Stomach (tissue), 4 donors: Measurements from ENCODE around the gene COMMD1.

Source experiments
- EP300 ChIP-seq: sonication (generic); formaldehyde crosslinking; IDR thresholded peaks from one replicate; pipeline ENCODE4 v1.6.1; 2017; ENCODE audit warnings: antibody characterized with exemption
- POLR2A ChIP-seq, 4 donors: fragments of 450-650 bp; IDR thresholded peaks; one replicate each; pipeline ENCODE4 v1.6.1; 2016; ENCODE audit warnings: antibody characterized with exemption in 4 of 4, control low read depth in 2 of 4, mild to moderate bottlenecking in 1 of 4, moderate library complexity in 1 of 4
- POLR2AphosphoS5 ChIP-seq, 3 donors: sonication (generic); formaldehyde crosslinking; IDR thresholded peaks; one replicate each; pipeline ENCODE4 v1.6.1; 2016; ENCODE audit warnings: antibody characterized with exemption in 3 of 3
- TF ChIP-seq, protein P1 (sequence below), 7 experiments: fragments of 450-650 bp in 4 of 7; fragments of 200-600 bp in 3 of 7; sonication (generic) in 3 of 7; IDR thresholded peaks; one replicate each; pipeline ENCODE4 v1.5.1; 2016 to 2019; ENCODE audit warnings: antibody characterized with exemption in 7 of 7, control low read depth in 2 of 7, mild to moderate bottlenecking in 1 of 7

GRCh38 chr2:61995515-61995914, 90.0 kb downstream of the COMMD1 start:
- TF ChIP-seq, protein P1, sequence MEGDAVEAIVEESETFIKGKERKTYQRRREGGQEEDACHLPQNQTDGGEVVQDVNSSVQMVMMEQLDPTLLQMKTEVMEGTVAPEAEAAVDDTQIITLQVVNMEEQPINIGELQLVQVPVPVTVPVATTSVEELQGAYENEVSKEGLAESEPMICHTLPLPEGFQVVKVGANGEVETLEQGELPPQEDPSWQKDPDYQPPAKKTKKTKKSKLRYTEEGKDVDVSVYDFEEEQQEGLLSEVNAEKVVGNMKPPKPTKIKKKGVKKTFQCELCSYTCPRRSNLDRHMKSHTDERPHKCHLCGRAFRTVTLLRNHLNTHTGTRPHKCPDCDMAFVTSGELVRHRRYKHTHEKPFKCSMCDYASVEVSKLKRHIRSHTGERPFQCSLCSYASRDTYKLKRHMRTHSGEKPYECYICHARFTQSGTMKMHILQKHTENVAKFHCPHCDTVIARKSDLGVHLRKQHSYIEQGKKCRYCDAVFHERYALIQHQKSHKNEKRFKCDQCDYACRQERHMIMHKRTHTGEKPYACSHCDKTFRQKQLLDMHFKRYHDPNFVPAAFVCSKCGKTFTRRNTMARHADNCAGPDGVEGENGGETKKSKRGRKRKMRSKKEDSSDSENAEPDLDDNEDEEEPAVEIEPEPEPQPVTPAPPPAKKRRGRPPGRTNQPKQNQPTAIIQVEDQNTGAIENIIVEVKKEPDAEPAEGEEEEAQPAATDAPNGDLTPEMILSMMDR (IDR thresholded peaks at IDR 0.05): no peak
- TF ChIP-seq EP300 (no peak), POLR2A (IDR thresholded peaks at IDR 0.05) (no peak), POLR2AphosphoS5 (IDR thresholded peaks at IDR 0.05) (no peak)
